SK-N-SH (cell line): Measurements from ENCODE around the gene PRSS1. TPM values are rescaled to one million over a fixed set of nuclear protein-coding genes. Genes with fewer than 3 reads are reported as not detected.

Experiments
- CTCF ChIA-PET: fragments of 300-600, 350-600 bp; formaldehyde crosslinking; extraction: SDS; loops from one replicate; lab custom pipeline; 2021; lab: Yijun Ruan, JAX
- POLR2A ChIA-PET: fragments of 350-600 bp; sonication (Branson Sonifier 250); formaldehyde crosslinking; extraction: SDS; loops from one replicate; lab custom pipeline; 2020; ENCODE audit warnings: antibody characterized with exemption, inconsistent platforms; lab: Yijun Ruan, JAX
- DNase-seq: peaks from one replicate; pipeline ENCODE4 v3.0.0; 2012
- H2AFZ ChIP-seq: fragments of 200-600 bp; sonication (generic); 2 replicates; pipeline ENCODE4 v1.8.1; 2016; ENCODE audit warnings: antibody characterized with exemption, mild to moderate bottlenecking, low read depth
- H3F3A ChIP-seq: fragments of 200-600 bp; sonication (generic); replicated peaks from 2 replicates; pipeline ENCODE3; 2016; ENCODE audit warnings: antibody characterized with exemption, mild to moderate bottlenecking; ENCODE audit not compliant: insufficient read depth
- H3K27ac ChIP-seq, 2 experiments: fragments of 200-500 bp in 1 of 2; fragments of 200-600 bp in 1 of 2; sonication (Bioruptor generic) in 1 of 2; sonication (generic), shearing (Covaris generic) in 1 of 2; 2 replicates each; pipeline versions ENCODE4 v1.5.1 to v1.6.1; 2014 to 2016; ENCODE audit warnings: low read depth in 2 of 2, inconsistent platforms in 1 of 2, low read length in 1 of 2, mild to moderate bottlenecking in 1 of 2, mixed read lengths in 1 of 2
- H3K27me3 ChIP-seq: fragments of 200-600 bp; sonication (generic), shearing (Covaris generic); 2 replicates; pipeline ENCODE4 v1.6.1; 2016; ENCODE audit warnings: mixed run types; ENCODE audit not compliant: insufficient read depth
- H3K36me3 ChIP-seq, 2 experiments: fragments of 200-500 bp in 1 of 2; fragments of 200-600 bp in 1 of 2; sonication (Bioruptor generic) in 1 of 2; sonication (generic) in 1 of 2; replicated peaks in 1 of 2; 2 replicates each; pipeline versions ENCODE3 to v1.5.1; 2014 to 2016; ENCODE audit warnings: low read length in 1 of 2, mild to moderate bottlenecking in 1 of 2; ENCODE audit not compliant: insufficient read depth in 2 of 2, control insufficient read depth in 1 of 2
- H3K4me1 ChIP-seq, 2 experiments: fragments of 200-500 bp in 1 of 2; fragments of 200-600 bp in 1 of 2; sonication (Bioruptor generic) in 1 of 2; sonication (generic), shearing (Covaris generic) in 1 of 2; 2 replicates each; pipeline versions ENCODE4 v1.5.1 to v1.6.1; 2014 to 2016; ENCODE audit warnings: low read depth in 1 of 2, low read length in 1 of 2, mixed run types in 1 of 2; ENCODE audit not compliant: insufficient read depth in 2 of 2, control insufficient read depth in 1 of 2
- H3K4me2 ChIP-seq: fragments of 200-600 bp; sonication (generic), shearing (Covaris generic); 2 replicates; pipeline ENCODE4 v1.6.1; 2017; ENCODE audit warnings: mixed run types
- H3K4me3 ChIP-seq, 2 experiments: fragments of 200-500 bp in 1 of 2; fragments of 200-600 bp in 1 of 2; sonication (Bioruptor generic) in 1 of 2; sonication (generic), shearing (Covaris generic) in 1 of 2; 2 replicates each; pipeline versions ENCODE4 v1.5.1 to v1.8.1; 2014 to 2016; ENCODE audit warnings: low read depth in 2 of 2, inconsistent platforms in 1 of 2, low read length in 1 of 2, mild to moderate bottlenecking in 1 of 2, mixed read lengths in 1 of 2, moderate library complexity in 1 of 2
- H3K79me2 ChIP-seq: fragments of 200-600 bp; sonication (generic); 2 replicates; pipeline ENCODE4 v1.8.1; 2017; ENCODE audit warnings: mild to moderate bottlenecking; ENCODE audit not compliant: insufficient read depth
- H3K9ac ChIP-seq: fragments of 200-600 bp; sonication (generic); 2 replicates; pipeline ENCODE4 v1.6.1; 2017; ENCODE audit warnings: mixed run types
- H3K9me2 ChIP-seq: fragments of 200-600 bp; sonication (generic); 2 replicates; pipeline ENCODE4 v1.6.1; 2017; ENCODE audit warnings: mixed run types
- H3K9me3 ChIP-seq: fragments of 200-600 bp; sonication (generic); 2 replicates; pipeline ENCODE4 v1.6.1; 2017; ENCODE audit warnings: mixed run types, mild to moderate bottlenecking, moderate library complexity
- H4K20me1 ChIP-seq: fragments of 200-600 bp; sonication (generic); 2 replicates; pipeline ENCODE4 v1.6.1; 2017; ENCODE audit warnings: mild to moderate bottlenecking, mixed run types; ENCODE audit not compliant: insufficient read depth
- CHD2 ChIP-seq: fragments of 150-350 bp; IDR thresholded peaks from 2 replicates; pipeline ENCODE4 v1.6.1; 2018; ENCODE audit warnings: low read length; ENCODE audit not compliant: partially characterized antibody
- FOSL2 ChIP-seq: IDR thresholded peaks from 2 replicates; pipeline ENCODE4 v1.4.0; 2012; ENCODE audit warnings: low read depth, mild to moderate bottlenecking, moderate library complexity, borderline replicate concordance
- GATA2 ChIP-seq: sonication (generic); formaldehyde crosslinking; IDR thresholded peaks from 2 replicates; pipeline ENCODE4 v1.5.0; 2020; ENCODE audit warnings: mild to moderate bottlenecking, missing genetic modification reagents
- JUND ChIP-seq: IDR thresholded peaks from 2 replicates; pipeline ENCODE4 v1.4.0; 2012
- NRF1 ChIP-seq: IDR thresholded peaks from 2 replicates; pipeline ENCODE4 v1.6.1; 2012; ENCODE audit warnings: low read depth, mild to moderate bottlenecking, low read length
- RAD21 ChIP-seq: IDR thresholded peaks from 2 replicates; pipeline ENCODE4 v1.6.1; 2012; ENCODE audit warnings: mild to moderate bottlenecking, low read length
- TCF12 ChIP-seq: IDR thresholded peaks from 2 replicates; pipeline ENCODE4 v1.4.0; 2012
- YY1 ChIP-seq: IDR thresholded peaks from 2 replicates; pipeline ENCODE4 v1.4.0; 2012; ENCODE audit warnings: low read depth, mild to moderate bottlenecking
- WGBS: methylation state at CpG from one replicate; pipeline ENCODE4 v1.1.6; 2017; ENCODE audit warnings: low lambda C conversion rate; 5-methylcytosine and 5-hydroxymethylcytosine counted together
- polyA plus RNA-seq, 3 experiments: library from polyadenylated mRNA; depleted of rRNA; stranded (reverse); fragments of >200 nt; gene quantifications; 2 replicates each; pipeline ENCODE4 v1.2.3, GENCODE V29; 2012
- TF ChIP-seq, protein P1 (sequence below): fragments of 150-350 bp; IDR thresholded peaks from 2 replicates; pipeline ENCODE4 v1.6.1; 2016; ENCODE audit warnings: mild to moderate bottlenecking, low read depth, low read length
- TF ChIP-seq, protein P2 (sequence below): IDR thresholded peaks from 2 replicates; pipeline ENCODE4 v1.4.0; 2012; ENCODE audit warnings: low read depth

PRSS1 gene
- polyA plus RNA-seq, 1 of the 3 experiments (the other 2 are of a cell fraction) = not detected

DNA sequence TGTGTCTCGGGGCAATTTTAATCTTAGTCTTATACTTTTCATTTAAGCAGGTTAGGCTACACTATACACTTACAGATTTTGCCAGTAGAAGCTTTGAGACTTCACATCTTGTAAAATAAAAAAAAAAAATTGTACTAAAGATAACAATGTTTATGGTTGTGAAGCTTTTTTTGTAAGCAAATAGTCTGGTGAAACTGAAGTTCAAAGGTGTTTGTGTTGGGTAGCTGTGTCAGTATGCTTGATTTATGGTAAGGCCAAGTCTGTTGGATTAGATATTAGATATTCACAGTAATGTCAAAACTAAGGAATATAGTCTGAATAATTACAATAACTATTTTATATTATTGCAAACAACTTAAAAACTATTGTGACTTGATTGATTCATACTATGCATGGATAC lies 31.0 kb upstream of the PRSS1 start:
- no peak for DNase-seq
- Histone ChIP-seq H3F3A (no peaks in the 10 kb centered on the region), H4K20me1 (no peaks in the 10 kb centered on the region; the same call in 1 of the 2 replicates), H3K9ac (no peak overlapping the region), H3K9me2 (no peaks in the 10 kb centered on the region), H3K9me3 (no peaks in the 10 kb centered on the region), H3K27ac (no peak overlapping the region), H3K79me2 (no peaks in the 10 kb centered on the region), H2AFZ (no peak overlapping the region), H3K4me3 (no peak overlapping the region), H3K27me3 (peaks cover 6% of the 10 kb centered on the region; the same call in 1 of the 2 replicates), H3K4me2 (no peak overlapping the region), H3K36me3 (no peaks in the 10 kb centered on the region), H3K4me1 (peaks cover 0 to 5% of the 10 kb centered on the region in 2 experiments; a peak in 1 of 4 replicates)
- TF ChIP-seq GATA2 (CRISPR knock-in tag) = no peak
- WGBS = 0% methylated on average over 1 of the region's 1 CpG
- CTCF ChIA-PET = interaction anchor here (1.5 kb wide), 1 partner anchor 65 kb away, joined by 6 read pairs; no protein-coding TSS in a partner anchor
- POLR2A ChIA-PET = no interaction called here

DNA sequence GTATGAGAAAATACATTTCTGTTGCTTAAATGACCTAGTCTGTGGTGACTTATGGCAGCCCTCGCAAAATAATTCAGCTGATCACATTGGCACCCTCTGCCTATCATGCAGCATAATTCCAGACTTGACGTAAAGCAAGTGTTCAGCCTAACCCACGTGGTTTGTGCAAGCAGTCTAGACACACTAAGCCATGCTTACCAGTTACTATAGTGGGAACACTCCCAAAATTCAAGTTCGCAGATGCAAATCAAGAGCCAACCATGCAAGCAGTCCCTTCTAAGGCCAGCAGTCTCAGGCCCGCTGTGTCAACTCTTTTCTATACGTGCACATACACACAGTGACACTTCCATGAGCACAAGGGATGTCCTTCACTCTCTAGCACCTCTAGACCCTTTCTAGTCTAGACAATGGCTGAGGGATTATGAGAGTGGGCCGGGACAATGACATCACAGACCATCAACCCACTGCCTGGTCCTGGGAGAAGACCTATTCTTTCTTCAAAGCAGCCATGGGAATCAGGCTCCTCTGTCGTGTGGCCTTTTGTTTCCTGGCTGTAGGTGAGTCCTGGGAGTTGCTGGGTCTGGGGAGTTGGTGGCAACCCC lies 29.0 kb upstream of the PRSS1 start:
- Histone ChIP-seq H3F3A (no peaks in the 10 kb centered on the region), H3K4me3 (no peak overlapping the region), H4K20me1 (no peaks in the 10 kb centered on the region; the same call in 1 of the 2 replicates), H3K79me2 (no peaks in the 10 kb centered on the region), H3K4me1 (peaks cover 0 to 5% of the 10 kb centered on the region in 2 experiments; a peak in 1 of 4 replicates), H3K9me2 (no peaks in the 10 kb centered on the region), H3K9ac (no peak overlapping the region), H3K36me3 (no peaks in the 10 kb centered on the region), H3K27me3 (peaks cover 6% of the 10 kb centered on the region; the same call in 1 of the 2 replicates), H3K9me3 (no peaks in the 10 kb centered on the region), H3K27ac (no peak overlapping the region), H2AFZ (no peak overlapping the region), H3K4me2 (no peak overlapping the region)
- TF ChIP-seq YY1 (no peak), CHD2 (no peak), RAD21 (no peak)
- TF ChIP-seq, protein P1, sequence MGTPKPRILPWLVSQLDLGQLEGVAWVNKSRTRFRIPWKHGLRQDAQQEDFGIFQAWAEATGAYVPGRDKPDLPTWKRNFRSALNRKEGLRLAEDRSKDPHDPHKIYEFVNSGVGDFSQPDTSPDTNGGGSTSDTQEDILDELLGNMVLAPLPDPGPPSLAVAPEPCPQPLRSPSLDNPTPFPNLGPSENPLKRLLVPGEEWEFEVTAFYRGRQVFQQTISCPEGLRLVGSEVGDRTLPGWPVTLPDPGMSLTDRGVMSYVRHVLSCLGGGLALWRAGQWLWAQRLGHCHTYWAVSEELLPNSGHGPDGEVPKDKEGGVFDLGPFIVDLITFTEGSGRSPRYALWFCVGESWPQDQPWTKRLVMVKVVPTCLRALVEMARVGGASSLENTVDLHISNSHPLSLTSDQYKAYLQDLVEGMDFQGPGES = no peak
- WGBS = 47% methylated on average over 8 of the region's 8 CpGs
- POLR2A ChIA-PET = no interaction called here
- DNase-seq = no peak
- CTCF ChIA-PET = interaction anchor here (1.0 to 1.9 kb wide), 2 partner anchors 8 to 13 kb away, joined by 3 to 10 read pairs; no protein-coding TSS in a partner anchor

DNA sequence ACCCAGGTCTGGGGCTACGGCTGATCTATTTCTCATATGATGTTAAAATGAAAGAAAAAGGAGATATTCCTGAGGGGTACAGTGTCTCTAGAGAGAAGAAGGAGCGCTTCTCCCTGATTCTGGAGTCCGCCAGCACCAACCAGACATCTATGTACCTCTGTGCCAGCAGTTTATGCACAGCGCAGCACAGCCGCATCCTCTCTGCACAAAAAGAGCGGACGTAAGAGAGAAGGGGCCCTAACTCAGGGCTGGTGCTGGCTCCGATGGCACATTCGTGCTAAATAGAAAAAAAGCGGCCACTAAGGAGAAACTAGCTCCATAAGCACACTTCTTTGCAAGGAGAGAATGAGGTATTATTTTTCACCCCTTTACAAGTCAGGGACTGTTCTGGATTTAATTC lies 28.3 kb upstream of the PRSS1 start:
- Histone ChIP-seq H3K4me1 (peaks cover 0 to 5% of the 10 kb centered on the region in 2 experiments; a peak in 1 of 4 replicates), H3K79me2 (no peaks in the 10 kb centered on the region), H2AFZ (no peak overlapping the region), H3K4me2 (no peak overlapping the region), H3K36me3 (no peaks in the 10 kb centered on the region), H3K9ac (no peak overlapping the region), H3F3A (no peaks in the 10 kb centered on the region), H4K20me1 (no peaks in the 10 kb centered on the region; the same call in 1 of the 2 replicates), H3K27ac (no peak overlapping the region), H3K9me3 (no peaks in the 10 kb centered on the region), H3K9me2 (no peaks in the 10 kb centered on the region), H3K4me3 (no peak overlapping the region), H3K27me3 (peaks cover under 1% of the 10 kb centered on the region; the same call in 1 of the 2 replicates)
- WGBS = 71% methylated on average over 10 of the region's 10 CpGs
- TF ChIP-seq TCF12 (no peak), NRF1 (no peak), FOSL2 (no peak), JUND (no peak)
- TF ChIP-seq, protein P2, sequence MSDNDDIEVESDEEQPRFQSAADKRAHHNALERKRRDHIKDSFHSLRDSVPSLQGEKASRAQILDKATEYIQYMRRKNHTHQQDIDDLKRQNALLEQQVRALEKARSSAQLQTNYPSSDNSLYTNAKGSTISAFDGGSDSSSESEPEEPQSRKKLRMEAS = no peak
- ChIA-PET CTCF (interaction anchor here (1.0 to 1.9 kb wide), 2 partner anchors 9 to 14 kb away, joined by 3 to 10 read pairs; no protein-coding TSS in a partner anchor), POLR2A (no interaction called here)
- DNase-seq = no peak
